CD8-positive, alpha-beta memory T cell (primary cell): Measurements from ENCODE around the gene PRSS56. TPM values are rescaled to one million over a fixed set of nuclear protein-coding genes. Genes with fewer than 3 reads are reported as not detected.
A peak's percentile ranks its signal among the peaks of the same experiment; 100 is the strongest.

Experiments
- CTCF ChIA-PET: fragments of 350-600 bp; sonication (Branson Sonifier 250); formaldehyde crosslinking; loops from one replicate; lab custom pipeline; 2021; ENCODE audit warnings: antibody characterized with exemption; lab: Charles Lee
- POLR2A ChIA-PET: fragments of 350-600 bp; sonication (Branson Sonifier 250); formaldehyde crosslinking; loops from one replicate; lab custom pipeline; 2021; ENCODE audit warnings: antibody characterized with exemption; lab: Charles Lee
- DNase-seq, 5 donors: peaks; one replicate each; pipeline versions ENCODE4 v3.0.0 to v3.0.0-alpha.2; 2020 to 2022; ENCODE audit warnings: mixed read lengths in 1 of 5
- H3K27ac ChIP-seq: one replicate; pipeline ENCODE4 v1.7.0; 2013; ENCODE audit warnings: low read depth, mild to moderate bottlenecking, low read length, moderate library complexity
- H3K27me3 ChIP-seq: 2 replicates; pipeline ENCODE4 v1.7.0; 2013; ENCODE audit warnings: low read length, mild to moderate bottlenecking; ENCODE audit not compliant: insufficient read depth, poor library complexity, severe bottlenecking
- H3K36me3 ChIP-seq: 2 replicates; pipeline ENCODE4 v1.7.0; 2013; ENCODE audit warnings: mild to moderate bottlenecking, low read length, moderate library complexity; ENCODE audit not compliant: insufficient read depth
- H3K4me1 ChIP-seq: 2 replicates; pipeline ENCODE4 v1.7.0; 2013; ENCODE audit warnings: mild to moderate bottlenecking, low read length, moderate library complexity; ENCODE audit not compliant: insufficient read depth
- H3K4me3 ChIP-seq: 2 replicates; pipeline ENCODE4 v1.7.0; 2013; ENCODE audit warnings: mild to moderate bottlenecking, low read length
- H3K9me3 ChIP-seq: 2 replicates; pipeline ENCODE4 v1.7.0; 2013; ENCODE audit warnings: mild to moderate bottlenecking, low read length
- H3K27ac Mint-ChIP-seq, 8 donors: one replicate each; pipeline ENCODE4 v1.8.0; 2020 to 2021; ENCODE audit warnings: mixed read lengths in 8 of 8, mild to moderate bottlenecking in 6 of 8, inconsistent platforms in 3 of 8, moderate library complexity in 3 of 8
- H3K27me3 Mint-ChIP-seq, 2 donors: one replicate each; pipeline ENCODE4 v1.8.0; 2020 to 2021; ENCODE audit warnings: mixed read lengths in 2 of 2, mild to moderate bottlenecking in 1 of 2, moderate library complexity in 1 of 2
- H3K36me3 Mint-ChIP-seq, 3 donors: one replicate each; pipeline ENCODE4 v1.8.0; 2020 to 2021; ENCODE audit warnings: mixed read lengths in 3 of 3, inconsistent platforms in 1 of 3, mild to moderate bottlenecking in 1 of 3
- H3K4me1 Mint-ChIP-seq, 3 donors: one replicate each; pipeline ENCODE4 v1.8.0; 2020 to 2021; ENCODE audit warnings: mixed read lengths in 3 of 3, inconsistent platforms in 1 of 3, mild to moderate bottlenecking in 1 of 3
- H3K4me3 Mint-ChIP-seq, 7 donors: one replicate each; pipeline ENCODE4 v1.8.0; 2020 to 2021; ENCODE audit warnings: mixed read lengths in 7 of 7, mild to moderate bottlenecking in 6 of 7, moderate library complexity in 4 of 7, inconsistent platforms in 2 of 7
- H3K9me3 Mint-ChIP-seq, 5 donors: one replicate each; pipeline ENCODE4 v1.8.0; 2020 to 2022; ENCODE audit warnings: mixed read lengths in 5 of 5, mild to moderate bottlenecking in 3 of 5, moderate library complexity in 2 of 5, inconsistent platforms in 1 of 5
- polyA plus RNA-seq: library from polyadenylated mRNA; unstranded; fragments of 300-500 nt; fragmentation: Illumina TruSeq; gene quantifications from one replicate; pipeline ENCODE4 v1.2.3, GENCODE V29; 2021
- total RNA-seq, 2 experiments: library from RNA; stranded (reverse); gene quantifications; one replicate each; pipeline ENCODE4 v1.2.3, GENCODE V29; 2021

Gene PRSS56
- total and polyA plus RNA-seq, 3 experiments from 2014 or later, result not detected

- DNase-seq, result peak in 1 of 5 donors; percentile 26
- Mint-ChIP-seq H3K27me3 (peaks cover 23 to 42% of the 10 kb centered on the region in 2 donors), H3K9me3 (no peaks in the 10 kb centered on the region), H3K4me3 (peak overlapping the region in 1 of 7 donors; percentile 17), H3K36me3 (no peaks in the 10 kb centered on the region), H3K4me1 (peaks cover 3 to 15% (median 5%) of the 10 kb centered on the region in 3 donors), H3K27ac (no peak overlapping the region)
- Histone ChIP-seq H3K9me3 (no peaks in the 10 kb centered on the region), H3K4me3 (no peak overlapping the region), H3K27me3 (no peaks in the 10 kb centered on the region), H3K4me1 (no peaks in the 10 kb centered on the region), H3K27ac (no peak overlapping the region), H3K36me3 (no peaks in the 10 kb centered on the region)
- ChIA-PET CTCF (no interaction called here), POLR2A (no interaction called here)
These were observed 34.8 kb upstream of the PRSS56 start for GRCh38 chr2:232485348-232485756.

- Mint-ChIP-seq H3K9me3 (no peaks in the 10 kb centered on the region), H3K36me3 (no peaks in the 10 kb centered on the region), H3K4me3 (no peak overlapping the region), H3K4me1 (peaks cover 3 to 15% (median 5%) of the 10 kb centered on the region in 3 donors), H3K27me3 (peaks cover 23 to 44% of the 10 kb centered on the region in 2 donors), H3K27ac (no peak overlapping the region)
- ChIA-PET CTCF (no interaction called here), POLR2A (no interaction called here)
- no peaks in the 10 kb centered on the region for H3K4me1 ChIP-seq
- no peak overlapping the region for H3K4me3 ChIP-seq
- H3K27me3 ChIP-seq, result no peaks in the 10 kb centered on the region
- DNase-seq, result peak in 1 of 5 donors; percentile 32
- H3K36me3 ChIP-seq, result no peaks in the 10 kb centered on the region
- H3K9me3 ChIP-seq, result no peaks in the 10 kb centered on the region
- no peak overlapping the region for H3K27ac ChIP-seq
These were observed 34.2 kb upstream of the PRSS56 start for GRCh38 chr2:232485757-232486557.

- Histone ChIP-seq H3K9me3 (no peaks in the 10 kb centered on the region), H3K27ac (no peak overlapping the region), H3K4me1 (no peaks in the 10 kb centered on the region), H3K4me3 (no peak overlapping the region), H3K36me3 (no peaks in the 10 kb centered on the region), H3K27me3 (no peaks in the 10 kb centered on the region)
- H3K27ac Mint-ChIP-seq, result no peak overlapping the region
- H3K4me3 Mint-ChIP-seq, result peak overlapping the region in 1 of 7 donors; percentile 27
- peaks cover 23 to 52% of the 10 kb centered on the region in 2 donors for H3K27me3 Mint-ChIP-seq
- H3K9me3 Mint-ChIP-seq, result no peaks in the 10 kb centered on the region
- peaks cover 3 to 15% (median 5%) of the 10 kb centered on the region in 3 donors for H3K4me1 Mint-ChIP-seq
- DNase-seq, result peak in 1 of 5 donors; percentile 39
- no peaks in the 10 kb centered on the region for H3K36me3 Mint-ChIP-seq
- ChIA-PET POLR2A (no interaction called here), CTCF (no interaction called here)
These were observed 33.4 kb upstream of the PRSS56 start for GRCh38 chr2:232486558-232487384.

GRCh38 chr2:232487385-232488096 is 32.6 kb upstream of the PRSS56 start, which contains the start of gene ECEL1:
Gene ECEL1, minus strand, starts transcription at chr2:232487834. Its CDS starts 1,181 bp downstream, at chr2:232486653.
- Mint-ChIP-seq H3K9me3 (no peaks in the 10 kb centered on the region), H3K4me3 (peak within 1 kb of the TSS in 5 of 7 donors; percentile 15 to 74 (median 64)), H3K27me3 (peaks cover 23 to 53% of the 10 kb centered on the region in 2 donors), H3K4me1 (peaks cover 3 to 15% (median 5%) of the 10 kb centered on the region in 3 donors), H3K36me3 (no peaks in the 10 kb centered on the region), H3K27ac (no peak within 1 kb of the TSS)
- Histone ChIP-seq H3K9me3 (no peaks in the 10 kb centered on the region), H3K27me3 (no peaks in the 10 kb centered on the region), H3K4me1 (no peaks in the 10 kb centered on the region), H3K36me3 (no peaks in the 10 kb centered on the region), H3K4me3 (no peak within 1 kb of the TSS), H3K27ac (no peak within 1 kb of the TSS)
- DNase-seq, result no peak
- ChIA-PET CTCF (no interaction called here), POLR2A (no interaction called here)

- Mint-ChIP-seq H3K27me3 (peaks cover 23 to 56% of the 10 kb centered on the region in 2 donors), H3K27ac (no peak overlapping the region), H3K4me1 (peaks cover 3 to 15% (median 5%) of the 10 kb centered on the region in 3 donors), H3K9me3 (no peaks in the 10 kb centered on the region), H3K36me3 (no peaks in the 10 kb centered on the region), H3K4me3 (peak overlapping the region in 5 of 7 donors; percentile 15 to 74 (median 64))
- Histone ChIP-seq H3K36me3 (no peaks in the 10 kb centered on the region), H3K4me3 (no peak overlapping the region), H3K4me1 (no peaks in the 10 kb centered on the region), H3K27me3 (no peaks in the 10 kb centered on the region), H3K27ac (no peak overlapping the region), H3K9me3 (no peaks in the 10 kb centered on the region)
- ChIA-PET CTCF (no interaction called here), POLR2A (no interaction called here)
- peak in 1 of 5 donors; percentile 36 for DNase-seq
These were observed 32.0 kb upstream of the PRSS56 start for GRCh38 chr2:232488097-232488711.

DNA sequence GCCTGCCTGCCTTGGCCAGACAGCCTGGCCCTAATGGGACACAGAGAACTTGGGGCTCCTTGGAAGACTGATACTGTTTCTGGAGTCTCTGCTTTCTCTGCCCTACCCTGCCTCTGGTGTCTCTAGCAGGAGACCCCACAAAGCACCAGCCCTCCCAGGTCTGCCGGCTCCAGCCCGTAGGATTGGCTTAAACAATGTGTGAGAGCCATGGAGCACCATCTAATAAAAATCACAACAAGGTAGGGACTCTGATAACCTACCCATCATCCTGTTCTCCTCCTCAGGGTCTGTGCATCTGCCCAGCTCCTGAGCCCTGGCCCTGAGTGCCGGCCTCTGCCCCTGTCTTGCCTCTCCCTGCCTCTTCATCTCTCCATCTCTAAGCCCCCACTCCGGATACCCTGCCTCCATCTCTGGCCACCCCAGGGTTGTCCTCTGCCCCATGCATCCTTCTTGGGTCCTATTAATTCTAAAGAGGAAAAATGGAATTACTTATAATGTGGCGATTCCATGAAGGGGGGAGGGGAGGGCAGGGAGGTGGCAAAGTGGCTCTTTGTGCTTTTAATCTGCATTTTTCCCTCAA is 31.4 kb upstream of the PRSS56 start:
- peaks cover 23 to 56% of the 10 kb centered on the region in 2 donors for H3K27me3 Mint-ChIP-seq
- H3K9me3 Mint-ChIP-seq, result no peaks in the 10 kb centered on the region
- H3K27ac Mint-ChIP-seq, result no peak overlapping the region
- H3K27me3 ChIP-seq, result no peaks in the 10 kb centered on the region
- H3K4me3 Mint-ChIP-seq, result peak overlapping the region in 4 of 7 donors; percentile 15 to 65 (median 60)
- no peaks in the 10 kb centered on the region for H3K36me3 ChIP-seq
- ChIA-PET POLR2A (no interaction called here), CTCF (no interaction called here)
- H3K4me1 ChIP-seq, result no peaks in the 10 kb centered on the region
- no peak overlapping the region for H3K27ac ChIP-seq
- H3K36me3 Mint-ChIP-seq, result no peaks in the 10 kb centered on the region
- H3K9me3 ChIP-seq, result no peaks in the 10 kb centered on the region
- H3K4me1 Mint-ChIP-seq, result peaks cover 3 to 15% (median 5%) of the 10 kb centered on the region in 3 donors
- DNase-seq, result peak in 1 of 5 donors; percentile 32
- H3K4me3 ChIP-seq, result no peak overlapping the region

DNA sequence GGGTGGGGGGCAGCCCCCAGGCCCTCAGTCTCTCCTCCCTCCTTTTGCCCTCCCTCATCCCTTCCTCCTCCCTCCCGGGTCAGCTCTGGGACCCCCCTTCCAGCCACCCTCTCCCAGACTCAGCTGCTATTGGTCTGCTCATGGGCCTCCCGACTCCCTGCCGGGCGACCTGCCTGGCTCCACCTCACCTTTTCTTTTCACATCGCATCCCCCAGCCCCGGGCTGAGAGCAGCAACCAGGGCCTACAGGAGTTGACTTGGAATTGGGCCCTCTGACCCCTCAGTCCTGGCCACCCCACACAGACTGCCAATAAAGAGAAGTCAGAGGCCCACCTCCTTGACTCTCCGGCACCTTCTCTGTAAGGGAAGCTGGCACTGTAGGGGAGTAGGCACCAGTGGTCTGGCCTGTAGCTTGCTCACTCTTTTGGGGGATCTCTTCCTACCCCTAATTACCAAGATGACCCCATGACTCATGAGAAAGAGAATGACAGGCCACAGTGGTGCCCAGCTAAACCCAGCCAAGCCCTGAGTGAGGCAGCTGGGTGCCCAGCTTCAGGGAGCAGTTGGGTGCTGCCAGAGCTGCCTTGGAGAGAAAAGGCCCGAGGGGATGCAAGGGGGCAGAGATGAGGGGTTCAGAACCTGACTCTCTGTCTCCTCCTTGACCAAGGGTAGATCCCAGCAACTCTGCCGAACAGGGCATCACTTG is 30.5 kb upstream of the PRSS56 start:
- Mint-ChIP-seq H3K9me3 (no peaks in the 10 kb centered on the region), H3K27me3 (peaks cover 19 to 49% of the 10 kb centered on the region in 2 donors), H3K4me3 (peak overlapping the region in 3 of 7 donors; percentile 23 to 40 (median 25)), H3K36me3 (no peaks in the 10 kb centered on the region), H3K27ac (peak overlapping the region in 1 of 8 donors; percentile 50), H3K4me1 (peaks cover 3 to 15% (median 5%) of the 10 kb centered on the region in 3 donors)
- CTCF ChIA-PET, result no interaction called here
- Histone ChIP-seq H3K9me3 (no peaks in the 10 kb centered on the region), H3K4me1 (no peaks in the 10 kb centered on the region), H3K36me3 (no peaks in the 10 kb centered on the region), H3K27ac (no peak overlapping the region), H3K27me3 (no peaks in the 10 kb centered on the region), H3K4me3 (no peak overlapping the region)
- POLR2A ChIA-PET, result no interaction called here
- peak in 1 of 5 donors; percentile 39 for DNase-seq
